Parathyroid adenoma (tissue), 2 donors: ENCODE results near the gene LRP8.
"Not testable (repeated sequence)": the region's sequence is repeated elsewhere in the genome, so short reads cannot be mapped to it uniquely, and the experiment has no call there.

Experiments
- H2AFZ ChIP-seq: fragments of 300-600 bp; sonication (generic); one replicate; pipeline ENCODE4 v1.7.0; 2017; ENCODE audit warnings: antibody characterized with exemption, mild to moderate bottlenecking
- H3K27ac ChIP-seq: fragments of 300-600 bp; sonication (generic); one replicate; pipeline ENCODE4 v1.7.0; 2017
- H3K27me3 ChIP-seq: fragments of 300-600 bp; sonication (generic); one replicate; pipeline ENCODE4 v1.7.0; 2017; ENCODE audit warnings: low read length; ENCODE audit not compliant: control insufficient read depth, insufficient read depth
- H3K36me3 ChIP-seq: fragments of 300-600 bp; sonication (generic); one replicate; pipeline ENCODE4 v1.7.0; 2017; ENCODE audit warnings: low read length; ENCODE audit not compliant: control insufficient read depth, insufficient read depth
- H3K4me1 ChIP-seq: fragments of 300-600 bp; sonication (generic); one replicate; pipeline ENCODE4 v1.7.0; 2017; ENCODE audit warnings: control low read depth
- H3K4me2 ChIP-seq: fragments of 300-600 bp; sonication (generic); one replicate; pipeline ENCODE4 v1.7.0; 2017; ENCODE audit warnings: low read length
- H3K4me3 ChIP-seq: fragments of 300-600 bp; sonication (generic); one replicate; pipeline ENCODE4 v1.7.0; 2017; ENCODE audit warnings: low read depth, low read length
- H3K79me2 ChIP-seq: fragments of 300-600 bp; sonication (generic); one replicate; pipeline ENCODE4 v1.7.0; 2017; ENCODE audit warnings: control low read depth
- H3K9ac ChIP-seq: fragments of 300-600 bp; sonication (generic); one replicate; pipeline ENCODE4 v1.7.0; 2017; ENCODE audit warnings: mild to moderate bottlenecking
- H3K9me3 ChIP-seq: fragments of 300-600 bp; sonication (generic); one replicate; pipeline ENCODE4 v1.7.0; 2017; ENCODE audit warnings: low read length; ENCODE audit not compliant: control insufficient read depth
- TF ChIP-seq, protein P1 (sequence below): fragments of 300-600 bp; sonication (generic); IDR thresholded peaks from one replicate; pipeline ENCODE4 v1.7.0; 2017; ENCODE audit warnings: antibody characterized with exemption, mild to moderate bottlenecking
- donor health status: primary hyperparathyroidism.

LRP8 gene

GRCh38 chr1:53285546-53285945 lies 42.3 kb downstream of the LRP8 start:
- TF ChIP-seq, protein P1, sequence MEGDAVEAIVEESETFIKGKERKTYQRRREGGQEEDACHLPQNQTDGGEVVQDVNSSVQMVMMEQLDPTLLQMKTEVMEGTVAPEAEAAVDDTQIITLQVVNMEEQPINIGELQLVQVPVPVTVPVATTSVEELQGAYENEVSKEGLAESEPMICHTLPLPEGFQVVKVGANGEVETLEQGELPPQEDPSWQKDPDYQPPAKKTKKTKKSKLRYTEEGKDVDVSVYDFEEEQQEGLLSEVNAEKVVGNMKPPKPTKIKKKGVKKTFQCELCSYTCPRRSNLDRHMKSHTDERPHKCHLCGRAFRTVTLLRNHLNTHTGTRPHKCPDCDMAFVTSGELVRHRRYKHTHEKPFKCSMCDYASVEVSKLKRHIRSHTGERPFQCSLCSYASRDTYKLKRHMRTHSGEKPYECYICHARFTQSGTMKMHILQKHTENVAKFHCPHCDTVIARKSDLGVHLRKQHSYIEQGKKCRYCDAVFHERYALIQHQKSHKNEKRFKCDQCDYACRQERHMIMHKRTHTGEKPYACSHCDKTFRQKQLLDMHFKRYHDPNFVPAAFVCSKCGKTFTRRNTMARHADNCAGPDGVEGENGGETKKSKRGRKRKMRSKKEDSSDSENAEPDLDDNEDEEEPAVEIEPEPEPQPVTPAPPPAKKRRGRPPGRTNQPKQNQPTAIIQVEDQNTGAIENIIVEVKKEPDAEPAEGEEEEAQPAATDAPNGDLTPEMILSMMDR: no peak
- no peak overlapping the region for H3K27ac ChIP-seq
- H3K4me3 ChIP-seq: no peak overlapping the region
- no peaks in the 10 kb centered on the region for H3K36me3 ChIP-seq
- H3K4me2 ChIP-seq: no peak overlapping the region
- H3K79me2 ChIP-seq: no peaks in the 10 kb centered on the region
- no peaks in the 10 kb centered on the region for H3K4me1 ChIP-seq
- H3K27me3 ChIP-seq: no peaks in the 10 kb centered on the region
- H2AFZ ChIP-seq: no peak overlapping the region
- no peaks in the 10 kb centered on the region for H3K9me3 ChIP-seq
- H3K9ac ChIP-seq: no peak overlapping the region

DNA sequence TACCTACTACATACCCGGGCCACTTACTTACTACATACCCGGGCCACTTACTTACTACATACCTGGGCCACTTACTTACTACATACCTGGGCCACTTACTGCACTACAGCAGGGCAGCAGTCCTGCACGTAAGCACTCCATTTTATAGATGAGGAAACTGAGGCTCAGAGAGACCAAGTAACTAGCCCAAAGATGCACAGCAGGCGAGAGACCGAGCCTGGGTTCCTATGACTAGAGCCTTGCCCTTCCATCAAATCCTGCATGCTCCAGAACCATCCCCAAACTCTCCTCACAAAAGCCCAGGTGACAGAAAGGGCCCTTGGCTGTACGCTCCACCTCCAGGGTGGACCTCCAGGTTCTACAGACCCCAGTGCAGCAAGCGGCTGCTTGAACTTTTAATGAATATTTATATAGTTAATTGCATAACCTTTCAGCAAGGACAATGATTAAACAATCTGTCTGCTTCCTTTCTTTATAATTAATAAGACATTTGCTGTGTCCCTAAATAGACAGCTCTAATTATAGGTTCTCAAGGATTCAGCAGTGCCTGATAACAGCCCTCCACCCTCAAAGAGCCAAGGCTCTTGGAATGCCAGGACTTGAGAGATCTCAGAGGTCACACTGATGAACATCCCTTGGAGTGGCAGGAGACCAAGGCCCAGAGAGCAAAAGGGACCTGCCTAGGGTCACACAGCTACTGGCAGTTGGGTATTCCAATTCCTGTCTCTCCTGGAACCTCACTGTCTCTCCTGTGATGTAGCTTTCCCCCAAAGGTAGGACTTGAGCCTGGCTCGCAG lies 43.4 kb downstream of the LRP8 start:
- Histone ChIP-seq H3K4me1 (no peaks in the 10 kb centered on the region), H2AFZ (no peak overlapping the region), H3K79me2 (no peaks in the 10 kb centered on the region), H3K4me2 (no peak overlapping the region), H3K27ac (no peak overlapping the region), H3K27me3 (no peaks in the 10 kb centered on the region), H3K4me3 (no peak overlapping the region), H3K9me3 (no peaks in the 10 kb centered on the region), H3K36me3 (no peaks in the 10 kb centered on the region), H3K9ac (no peak overlapping the region)
- TF ChIP-seq, protein P1: no peak

DNA sequence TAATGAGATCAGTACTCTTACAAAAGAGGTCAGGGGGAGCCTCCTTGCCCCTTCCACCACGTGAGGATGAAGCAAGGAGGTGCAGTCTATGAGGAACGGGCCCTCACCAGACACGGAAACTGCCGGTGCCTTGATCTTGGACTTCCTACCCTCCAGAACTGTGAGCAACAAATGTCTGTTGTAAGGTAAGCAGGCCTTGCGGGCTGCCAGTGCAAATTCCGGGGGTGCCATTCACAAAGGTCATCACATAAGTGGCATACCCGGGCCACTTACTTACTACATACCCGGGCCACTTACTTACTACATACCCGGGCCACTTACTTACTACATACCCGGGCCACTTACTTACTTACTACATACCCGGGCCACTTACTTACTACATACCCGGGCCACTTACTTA lies 44.7 kb downstream of the LRP8 start:
- not testable (repeated sequence) for H3K9ac ChIP-seq, H3K4me2 ChIP-seq, H3K4me3 ChIP-seq, H3K4me1 ChIP-seq, H2AFZ ChIP-seq, H3K27me3 ChIP-seq, H3K9me3 ChIP-seq, H3K79me2 ChIP-seq, H3K36me3 ChIP-seq, H3K27ac ChIP-seq

DNA sequence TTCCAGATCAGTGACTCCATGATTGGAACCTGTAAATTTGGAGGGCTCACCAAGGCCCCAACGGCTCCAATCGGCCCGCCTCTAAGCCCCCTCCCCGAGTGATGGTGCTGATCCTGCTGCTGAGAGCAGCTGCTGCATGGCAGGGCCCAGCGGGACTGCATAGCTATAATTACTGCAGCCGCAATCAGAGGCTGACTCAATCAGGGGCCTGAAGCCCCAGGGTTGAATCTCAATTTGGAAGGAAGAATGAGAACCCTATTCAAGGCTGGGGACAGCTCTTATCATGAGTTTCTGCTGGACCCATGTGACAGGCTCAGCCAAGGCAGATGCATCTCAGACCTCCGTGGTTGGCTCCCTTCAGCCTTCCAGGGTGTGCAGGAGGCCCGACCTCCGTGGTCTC lies 46.7 kb downstream of the LRP8 start:
- Histone ChIP-seq H3K27ac (no peak overlapping the region), H3K4me1 (no peaks in the 10 kb centered on the region), H3K9me3 (no peaks in the 10 kb centered on the region), H3K27me3 (no peaks in the 10 kb centered on the region), H2AFZ (no peak overlapping the region), H3K4me2 (no peak overlapping the region), H3K36me3 (no peaks in the 10 kb centered on the region), H3K9ac (no peak overlapping the region), H3K4me3 (no peak overlapping the region), H3K79me2 (no peaks in the 10 kb centered on the region)
- TF ChIP-seq, protein P1: no peak

GRCh38 chr1:53280496-53280895 lies 47.4 kb downstream of the LRP8 start:
- Histone ChIP-seq H3K4me1 (no peaks in the 10 kb centered on the region), H3K36me3 (no peaks in the 10 kb centered on the region), H3K9ac (no peak overlapping the region), H3K27ac (no peak overlapping the region), H2AFZ (no peak overlapping the region), H3K9me3 (no peaks in the 10 kb centered on the region), H3K4me3 (no peak overlapping the region), H3K27me3 (no peaks in the 10 kb centered on the region), H3K4me2 (no peak overlapping the region), H3K79me2 (no peaks in the 10 kb centered on the region)
- TF ChIP-seq, protein P1: no peak
